Smooth muscle cell (in vitro differentiated cells): Measurements from ENCODE around the gene ALDH3B2. TPM values are rescaled to one million over a fixed set of nuclear protein-coding genes. Genes with fewer than 3 reads are reported as not detected.
"Not testable (repeated sequence)": the region's sequence is repeated elsewhere in the genome, so short reads cannot be mapped to it uniquely, and the experiment has no call there.

Source experiments
- DNase-seq: peaks from one replicate; lab custom pipeline; 2025; ENCODE audit not compliant: unreplicated experiment; lab: John Stamatoyannopoulos, UW
- H2AFZ ChIP-seq: fragments of 200-600 bp; sonication (generic); 2 replicates; pipeline ENCODE4 v1.6.0; 2016; ENCODE audit warnings: antibody characterized with exemption, low read depth, mild to moderate bottlenecking
- H3F3A ChIP-seq: fragments of 200-600 bp; sonication (generic); 2 replicates; pipeline ENCODE4 v1.6.0; 2017; ENCODE audit warnings: antibody characterized with exemption, low read depth
- H3K27ac ChIP-seq: fragments of 200-600 bp; sonication (generic); 2 replicates; pipeline ENCODE4 v1.5.1; 2016; ENCODE audit warnings: low read depth, mild to moderate bottlenecking
- H3K27me3 ChIP-seq: fragments of 200-600 bp; sonication (generic); 2 replicates; pipeline ENCODE4 v1.6.1; 2016; ENCODE audit warnings: low read depth, mild to moderate bottlenecking
- H3K36me3 ChIP-seq: fragments of 200-600 bp; sonication (generic); 2 replicates; pipeline ENCODE4 v1.5.1; 2016; ENCODE audit warnings: low read depth
- H3K4me1 ChIP-seq: fragments of 200-600 bp; sonication (generic); 2 replicates; pipeline ENCODE4 v1.5.1; 2016; ENCODE audit warnings: low read depth
- H3K4me2 ChIP-seq: fragments of 200-600 bp; sonication (generic); 2 replicates; pipeline ENCODE4 v1.6.0; 2016; ENCODE audit warnings: mild to moderate bottlenecking
- H3K4me3 ChIP-seq: fragments of 200-600 bp; sonication (generic); 2 replicates; pipeline ENCODE4 v1.5.1; 2016; ENCODE audit warnings: mild to moderate bottlenecking
- H3K79me2 ChIP-seq: fragments of 200-600 bp; sonication (generic); 2 replicates; pipeline ENCODE4 v1.6.0; 2016; ENCODE audit warnings: low read depth, mild to moderate bottlenecking
- H3K9ac ChIP-seq: fragments of 200-600 bp; sonication (generic); 2 replicates; pipeline ENCODE4 v1.6.0; 2016; ENCODE audit warnings: low read depth
- H3K9me3 ChIP-seq: fragments of 200-600 bp; sonication (generic); replicated peaks from 2 replicates; pipeline ENCODE4 v1.5.1; 2016; ENCODE audit warnings: low read depth
- H4K20me1 ChIP-seq: fragments of 200-600 bp; sonication (generic); 2 replicates; pipeline ENCODE4 v1.6.0; 2016; ENCODE audit warnings: low read depth
- WGBS: methylation state at CpG from one replicate; pipeline ENCODE4 v1.1.7; 2016; ENCODE audit warnings: low lambda C conversion rate; 5-methylcytosine and 5-hydroxymethylcytosine counted together
- polyA plus RNA-seq: library from polyadenylated mRNA; unstranded; fragments of >200 nt; fragmentation: Nextera tagmentation; extraction: Ambion mirVana; gene quantifications from 2 replicates; pipeline ENCODE4 v1.2.1, GENCODE V29; 2016
- total RNA-seq: library from RNA; depleted of rRNA; stranded (reverse); fragments of >200 nt; gene quantifications from 2 replicates; pipeline ENCODE4 v1.2.3, GENCODE V29; 2014
- TF ChIP-seq, protein P1 (sequence below): fragments of 200-600 bp; sonication (generic); IDR thresholded peaks from 2 replicates; pipeline ENCODE4 v1.5.1; 2017; ENCODE audit warnings: borderline replicate concordance, mild to moderate bottlenecking, antibody characterized with exemption; ENCODE audit not compliant: insufficient read depth, poor library complexity, severe bottlenecking

Gene ALDH3B2
- total and polyA plus RNA-seq, 2 experiments from 2014 or later = 0.77 to 5.0 TPM

DNA sequence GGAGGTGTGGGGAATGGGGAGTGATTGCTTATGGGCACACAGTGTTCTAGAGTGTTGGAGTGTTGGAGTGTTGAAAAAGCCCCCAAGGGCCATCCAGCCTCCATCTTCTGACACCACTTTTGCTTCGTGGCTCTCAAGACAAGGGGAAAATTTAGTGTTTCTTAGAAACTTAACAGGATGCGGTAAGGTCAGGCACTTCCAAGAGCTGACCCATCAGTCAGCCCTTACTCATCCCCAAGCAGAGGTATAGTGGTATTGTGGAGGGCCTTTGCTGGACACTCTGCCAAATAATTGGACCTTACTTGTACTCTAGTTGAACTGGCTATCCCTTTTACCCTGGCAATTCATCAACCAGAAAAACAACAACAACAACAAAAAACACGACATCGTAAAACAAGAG is 14.8 kb upstream of the ALDH3B2 start:
- 82% methylated on average over 4 of the region's 4 CpGs for WGBS
- no peaks in the 10 kb centered on the region for H3K79me2 ChIP-seq
- TF ChIP-seq, protein P1, sequence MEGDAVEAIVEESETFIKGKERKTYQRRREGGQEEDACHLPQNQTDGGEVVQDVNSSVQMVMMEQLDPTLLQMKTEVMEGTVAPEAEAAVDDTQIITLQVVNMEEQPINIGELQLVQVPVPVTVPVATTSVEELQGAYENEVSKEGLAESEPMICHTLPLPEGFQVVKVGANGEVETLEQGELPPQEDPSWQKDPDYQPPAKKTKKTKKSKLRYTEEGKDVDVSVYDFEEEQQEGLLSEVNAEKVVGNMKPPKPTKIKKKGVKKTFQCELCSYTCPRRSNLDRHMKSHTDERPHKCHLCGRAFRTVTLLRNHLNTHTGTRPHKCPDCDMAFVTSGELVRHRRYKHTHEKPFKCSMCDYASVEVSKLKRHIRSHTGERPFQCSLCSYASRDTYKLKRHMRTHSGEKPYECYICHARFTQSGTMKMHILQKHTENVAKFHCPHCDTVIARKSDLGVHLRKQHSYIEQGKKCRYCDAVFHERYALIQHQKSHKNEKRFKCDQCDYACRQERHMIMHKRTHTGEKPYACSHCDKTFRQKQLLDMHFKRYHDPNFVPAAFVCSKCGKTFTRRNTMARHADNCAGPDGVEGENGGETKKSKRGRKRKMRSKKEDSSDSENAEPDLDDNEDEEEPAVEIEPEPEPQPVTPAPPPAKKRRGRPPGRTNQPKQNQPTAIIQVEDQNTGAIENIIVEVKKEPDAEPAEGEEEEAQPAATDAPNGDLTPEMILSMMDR = no peak

DNA sequence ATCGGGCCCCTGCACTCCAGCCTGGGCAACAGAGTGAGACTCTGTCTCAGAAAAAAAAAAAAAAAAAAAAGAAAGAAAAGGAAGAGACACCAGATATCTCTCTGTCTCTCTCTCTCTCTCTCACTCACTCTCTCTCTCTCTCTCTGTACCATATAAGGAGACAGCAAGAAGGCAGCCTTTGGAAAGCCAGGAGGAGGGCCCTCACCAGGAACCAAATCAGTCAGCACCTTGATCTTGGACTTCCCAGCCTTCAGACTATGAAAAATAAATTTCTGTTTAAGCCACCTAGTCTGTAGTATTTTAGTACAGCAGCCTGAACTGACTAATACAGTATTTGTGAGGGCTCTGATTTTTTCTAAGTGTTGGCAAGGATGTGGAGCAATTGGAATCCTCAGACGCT is 13.6 kb upstream of the ALDH3B2 start:
- Histone ChIP-seq H4K20me1 (no peaks in the 10 kb centered on the region), H3F3A (no peaks in the 10 kb centered on the region), H3K4me2 (no peak overlapping the region), H3K79me2 (no peaks in the 10 kb centered on the region), H3K9me3 (no peaks in the 10 kb centered on the region), H3K36me3 (no peaks in the 10 kb centered on the region), H3K4me1 (no peaks in the 10 kb centered on the region), H2AFZ (no peak overlapping the region), H3K27me3 (no peaks in the 10 kb centered on the region), H3K9ac (no peak overlapping the region), H3K4me3 (no peak overlapping the region), H3K27ac (no peak overlapping the region)
- TF ChIP-seq, protein P1 = no peak
- WGBS = 90% methylated on average over 2 of the region's 2 CpGs
- no peak for DNase-seq

More for the DNA sequence above, 14.8 kb upstream of the ALDH3B2 start:
- Histone ChIP-seq H3F3A (no peaks in the 10 kb centered on the region), H3K9ac (no peak overlapping the region), H3K27ac (no peak overlapping the region), H3K9me3 (no peaks in the 10 kb centered on the region), H3K4me2 (no peak overlapping the region), H2AFZ (no peak overlapping the region), H3K27me3 (no peaks in the 10 kb centered on the region), H3K36me3 (no peaks in the 10 kb centered on the region), H3K4me3 (no peak overlapping the region), H3K4me1 (no peaks in the 10 kb centered on the region), H4K20me1 (no peaks in the 10 kb centered on the region)
- no peak for DNase-seq

DNA sequence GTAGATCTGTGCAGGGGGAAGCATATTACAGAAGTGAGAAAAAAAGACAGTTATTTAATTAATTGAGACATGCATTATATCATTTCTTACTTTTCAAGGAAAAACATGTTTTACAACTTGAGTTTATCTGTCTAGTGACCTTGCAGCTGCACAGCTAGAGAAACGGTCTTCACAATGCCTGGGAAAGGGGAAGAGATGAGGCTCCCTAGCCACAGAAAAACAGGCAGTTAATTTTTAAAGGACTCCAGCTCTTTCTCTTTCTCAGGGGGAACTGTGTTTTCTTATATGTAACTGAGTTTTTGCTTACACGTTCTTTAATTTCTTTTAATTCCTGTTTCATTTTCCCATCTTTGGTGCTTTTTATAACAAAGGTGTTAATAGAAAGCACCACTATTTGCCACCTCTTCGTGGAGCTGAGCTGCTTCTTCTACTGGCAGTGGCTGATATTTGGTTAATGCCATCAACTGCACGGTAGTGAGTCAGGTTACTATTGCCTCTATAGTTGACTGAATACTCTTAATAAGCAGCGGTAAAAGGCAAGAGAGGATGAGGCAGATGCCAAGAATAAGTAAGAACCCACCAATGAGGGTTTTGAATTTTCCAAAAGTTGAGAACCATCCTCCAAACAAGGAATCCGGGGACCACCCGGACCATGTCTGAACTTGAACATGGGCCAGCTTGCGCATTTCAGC is 11.4 kb upstream of the ALDH3B2 start:
- not testable (repeated sequence) for H3K27ac ChIP-seq, DNase-seq, H4K20me1 ChIP-seq, H3F3A ChIP-seq, H3K9ac ChIP-seq, H3K9me3 ChIP-seq, H3K4me3 ChIP-seq, H3K4me2 ChIP-seq, H2AFZ ChIP-seq, H3K36me3 ChIP-seq, H3K4me1 ChIP-seq, H3K27me3 ChIP-seq, H3K79me2 ChIP-seq
- 75% methylated on average over 8 of the region's 8 CpGs for WGBS

DNA sequence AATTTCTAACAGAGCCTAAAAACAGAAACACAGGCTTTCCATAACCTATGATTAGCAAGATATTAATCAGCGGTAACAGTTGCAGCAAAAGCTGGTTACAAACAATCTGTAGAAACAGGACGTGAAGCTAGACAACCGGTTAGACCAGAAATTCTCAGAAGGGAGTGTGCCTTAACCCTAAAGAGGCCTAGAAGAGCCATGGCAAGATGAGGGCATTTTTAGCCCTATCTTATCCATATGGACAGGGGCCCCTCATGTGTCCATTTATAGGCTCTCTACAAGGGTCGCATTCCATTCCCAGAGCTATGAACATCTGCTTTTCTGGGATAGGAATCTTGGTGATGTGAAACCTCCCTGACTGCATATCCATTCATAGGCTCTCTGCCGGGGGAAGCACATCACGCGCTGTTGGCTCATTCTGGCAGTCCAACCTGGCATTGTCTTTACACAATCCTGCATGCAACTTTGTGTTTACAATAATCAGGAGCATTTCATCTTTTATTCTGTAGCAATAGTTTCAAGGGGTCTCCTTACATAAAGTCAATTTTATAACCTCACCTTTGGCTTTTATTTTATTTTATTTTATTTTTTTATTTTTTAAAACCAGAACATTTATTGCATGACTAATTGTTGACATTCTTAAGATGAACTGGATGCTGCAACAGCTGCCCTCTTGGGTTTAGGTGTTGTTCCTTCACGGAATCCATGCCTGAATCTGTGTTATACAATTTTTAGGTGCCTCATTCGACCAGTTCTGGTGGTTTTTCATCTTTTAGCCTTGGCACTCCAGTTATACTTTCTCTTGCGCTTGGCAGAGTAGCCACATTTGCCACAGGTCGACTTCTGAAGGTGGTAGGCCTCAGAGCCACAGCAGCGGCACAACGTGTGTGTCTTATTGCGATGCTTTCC is 8.0 kb upstream of the ALDH3B2 start:
- H3K4me3 ChIP-seq, H3K4me2 ChIP-seq, H2AFZ ChIP-seq, H4K20me1 ChIP-seq, DNase-seq, H3K36me3 ChIP-seq, H3K27me3 ChIP-seq, H3K79me2 ChIP-seq, H3K9ac ChIP-seq, H3K9me3 ChIP-seq, H3F3A ChIP-seq, H3K4me1 ChIP-seq: not testable (repeated sequence)
- WGBS = 73% methylated on average over 14 of the region's 14 CpGs
- peak overlapping the region; percentile 60 for H3K27ac ChIP-seq
